ENCODE data around the gene TNN.
A peak's percentile ranks its signal among the peaks of the same experiment; 100 is the strongest.
"Not testable (repeated sequence)": the region's sequence is repeated elsewhere in the genome, so short reads cannot be mapped to it uniquely, and the experiment has no call there.

The TNN gene

GRCh38 chr1:175071276-175071943, 3.8 kb downstream of the TNN start:
- no peak for DNase-seq

GRCh38 chr1:175072099-175072951, 4.7 kb downstream of the TNN start:
- DNase-seq, result peak; percentile 74

GRCh38 chr1:175073061-175073460, 5.4 kb downstream of the TNN start:
- no peak for DNase-seq

GRCh38 chr1:175073633-175074032, 6.0 kb downstream of the TNN start:
- no peak for DNase-seq

- peak; percentile 66 for DNase-seq
These were observed 8.2 kb downstream of the TNN start for GRCh38 chr1:175075572-175076568.

GRCh38 chr1:175077356-175078030, 9.9 kb downstream of the TNN start:
- no peak for DNase-seq

- no peak for DNase-seq
These were observed 11.0 kb downstream of the TNN start for GRCh38 chr1:175078629-175079028.

GRCh38 chr1:175079338-175079737, 11.7 kb downstream of the TNN start:
- no peak for DNase-seq

GRCh38 chr1:175080030-175080429, 12.4 kb downstream of the TNN start:
- no peak for DNase-seq

GRCh38 chr1:175081983-175082382, 14.3 kb downstream of the TNN start:
- no peak for DNase-seq

GRCh38 chr1:175088525-175088951, 20.9 kb downstream of the TNN start:
- no peak for DNase-seq

- no peak for DNase-seq
These were observed 21.6 kb downstream of the TNN start for GRCh38 chr1:175089136-175089718.

GRCh38 chr1:175090780-175091179, 23.1 kb downstream of the TNN start:
- DNase-seq, result no peak

GRCh38 chr1:175094626-175095025, 27.0 kb downstream of the TNN start:
- no peak for DNase-seq

GRCh38 chr1:175095069-175095468, 27.4 kb downstream of the TNN start:
- DNase-seq, result no peak

GRCh38 chr1:175095978-175096607, 28.5 kb downstream of the TNN start:
- no peak for DNase-seq

- no peak for DNase-seq
These were observed 29.7 kb downstream of the TNN start for GRCh38 chr1:175097361-175097760.

GRCh38 chr1:175099916-175100315, 32.3 kb downstream of the TNN start:
- no peak for DNase-seq

GRCh38 chr1:175102166-175102565, 34.5 kb downstream of the TNN start:
- DNase-seq, result not testable (repeated sequence)

GRCh38 chr1:175106536-175106935, 38.9 kb downstream of the TNN start:
- DNase-seq, result not testable (repeated sequence)

- not testable (repeated sequence) for DNase-seq
These were observed 40.7 kb downstream of the TNN start for GRCh38 chr1:175108331-175108820.
